Dermis blood vessel endothelial cell (primary cell): ENCODE measurements around the gene LHFPL6. TPM values are rescaled to one million over a fixed set of nuclear protein-coding genes. Genes with fewer than 3 reads are reported as not detected.

Experiments
- DNase-seq: peaks from one replicate; pipeline ENCODE4 v3.0.0; 2010
- total RNA-seq: library from RNA; depleted of rRNA; stranded (reverse); fragments of >200 nt; gene quantifications from 2 replicates; pipeline ENCODE4 v1.2.3, GENCODE V29; 2014

LHFPL6 gene
- total RNA-seq, 1 donor from 2014 or later: 62.8 TPM

DNA sequence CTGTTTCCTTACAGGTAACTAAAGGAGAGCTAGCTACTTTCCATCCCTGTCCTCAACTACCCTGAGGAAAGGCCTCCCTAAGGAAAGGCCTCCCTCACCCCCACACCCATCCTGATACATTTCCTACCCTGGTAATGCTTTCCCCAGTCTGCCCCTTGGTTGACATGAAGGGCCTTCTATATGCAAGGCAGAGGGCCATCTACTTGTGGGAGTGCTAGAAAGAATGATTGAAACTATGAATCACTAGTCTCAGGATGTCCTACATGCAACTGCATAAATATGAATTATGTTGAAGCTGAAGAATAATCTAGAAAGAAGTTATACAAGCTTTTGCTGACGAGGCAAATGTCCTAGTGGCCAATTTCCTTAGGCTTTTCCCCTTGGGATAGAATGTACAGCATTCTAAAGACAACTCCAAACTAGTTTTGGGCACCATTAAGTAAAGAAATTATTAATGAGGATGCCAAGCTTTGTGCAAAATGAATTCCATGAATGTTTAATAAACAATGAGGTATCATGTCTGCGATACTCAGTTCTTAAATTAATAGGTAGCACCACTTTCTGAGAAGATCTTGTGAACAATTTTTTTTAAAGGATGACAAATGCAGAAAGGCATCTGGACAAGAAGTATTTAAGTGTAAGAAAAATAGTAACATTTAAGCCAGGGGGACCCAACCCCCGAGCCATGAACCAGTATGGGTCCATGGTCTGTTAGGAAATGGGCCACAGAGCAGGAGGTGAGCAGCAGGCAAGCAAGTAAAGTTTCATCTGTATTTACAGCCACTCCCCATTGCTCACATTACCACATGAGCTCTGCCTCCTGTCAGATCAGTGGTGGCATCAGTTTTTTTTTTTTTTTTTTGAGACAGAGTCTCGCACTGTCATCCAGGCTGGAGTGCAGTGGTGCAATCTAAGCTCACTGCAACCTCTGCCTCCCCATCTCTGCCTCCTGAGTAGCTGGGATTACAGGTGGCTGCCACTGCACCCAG, 223.0 kb downstream of the LHFPL6 start:
- DNase-seq: no peak

DNA sequence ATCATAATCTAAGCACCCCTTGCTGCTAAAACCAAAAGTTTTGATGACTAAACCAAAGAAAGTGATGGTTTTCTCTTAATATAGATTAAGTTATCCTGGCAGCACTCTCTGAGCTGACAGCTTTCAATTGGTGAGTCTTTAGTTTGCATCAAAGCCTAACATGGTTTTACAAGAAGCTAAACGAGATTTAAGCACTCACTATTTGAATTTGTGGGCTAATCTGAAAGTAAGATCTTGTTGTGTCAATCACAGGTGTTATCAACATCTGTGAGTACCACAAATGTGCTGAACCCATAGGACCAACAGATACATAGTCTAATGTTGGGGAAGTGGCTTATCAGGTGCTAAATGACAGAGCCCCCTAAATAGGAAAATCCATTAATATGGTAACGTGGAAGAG, 223.9 kb downstream of the LHFPL6 start:
- DNase-seq: no peak

DNA sequence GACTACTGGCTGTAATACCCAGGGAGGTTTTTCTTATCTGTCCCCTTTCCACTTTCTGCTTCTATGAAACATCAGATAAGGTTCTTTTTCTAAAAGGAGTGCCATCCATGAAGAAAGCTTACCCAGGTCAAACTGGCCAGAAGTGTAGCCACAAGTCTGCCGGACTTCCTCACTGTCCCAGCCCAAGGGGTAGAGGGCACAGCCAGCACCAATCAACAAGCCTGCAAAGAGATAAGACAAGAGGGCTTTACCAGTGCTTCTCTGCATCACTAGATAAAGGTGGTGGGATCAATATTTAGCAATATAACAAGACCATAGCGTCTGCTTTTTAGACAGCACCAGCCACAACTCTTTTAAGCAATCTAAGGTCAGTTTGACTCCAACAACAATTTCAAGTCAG, 224.7 kb downstream of the LHFPL6 start:
- no peak for DNase-seq

DNA sequence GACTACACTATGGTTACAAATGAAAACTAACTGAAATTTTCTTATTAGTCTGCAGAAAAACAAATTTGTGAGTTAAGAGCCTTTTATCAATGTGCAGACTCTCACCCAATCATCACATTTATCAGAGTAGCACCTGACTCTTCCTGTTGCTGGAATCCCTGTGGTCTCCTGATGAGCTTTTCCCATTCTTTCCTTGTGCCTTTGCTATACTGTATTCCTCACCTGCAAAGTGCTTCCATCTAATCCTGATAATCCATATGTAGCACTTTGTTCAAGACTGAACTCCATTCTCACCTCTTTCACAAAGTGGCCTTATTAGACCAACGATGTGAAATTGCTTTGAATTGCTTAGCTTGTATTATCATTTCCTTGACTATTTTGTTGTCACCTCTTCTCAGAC, 225.3 kb downstream of the LHFPL6 start:
- no peak for DNase-seq

DNA sequence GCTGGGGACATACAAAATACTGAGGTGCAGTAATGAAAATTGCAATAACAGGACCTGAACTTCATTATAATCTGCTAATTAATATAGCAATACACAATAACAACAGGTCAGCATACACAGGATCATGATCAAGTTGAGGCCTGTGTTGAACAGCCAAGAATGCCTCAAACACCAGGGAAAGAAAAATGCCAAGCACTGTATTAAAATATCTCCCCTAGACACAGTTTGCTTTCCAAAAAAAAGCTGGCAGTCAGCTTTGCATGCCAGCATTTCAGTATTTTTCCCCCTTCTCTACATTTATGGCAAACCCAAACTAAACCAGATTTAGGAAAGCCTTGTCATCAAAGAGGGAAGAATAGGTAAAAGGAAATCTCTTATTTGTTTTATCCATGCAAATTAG, 226.9 kb downstream of the LHFPL6 start:
- DNase-seq: no peak

DNA sequence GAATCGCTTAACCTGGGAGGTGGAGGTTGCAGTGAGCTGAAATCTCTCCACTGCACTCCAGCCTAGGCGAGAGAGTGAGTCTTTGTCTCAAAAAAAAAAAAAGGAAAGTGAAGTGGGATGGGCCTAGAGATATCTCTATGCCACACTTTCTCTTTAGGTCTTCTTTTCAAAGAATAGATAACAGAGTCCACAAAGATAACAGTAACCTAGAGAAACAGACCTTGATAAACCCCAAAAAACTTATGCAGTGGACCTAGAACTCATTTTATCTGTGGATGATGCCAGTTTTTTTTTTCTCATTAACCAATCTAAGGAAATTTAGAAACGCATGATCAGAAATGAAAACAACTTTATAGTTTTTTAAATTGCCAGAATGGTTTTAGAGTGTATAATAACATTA, 227.4 kb downstream of the LHFPL6 start:
- DNase-seq: no peak

DNA sequence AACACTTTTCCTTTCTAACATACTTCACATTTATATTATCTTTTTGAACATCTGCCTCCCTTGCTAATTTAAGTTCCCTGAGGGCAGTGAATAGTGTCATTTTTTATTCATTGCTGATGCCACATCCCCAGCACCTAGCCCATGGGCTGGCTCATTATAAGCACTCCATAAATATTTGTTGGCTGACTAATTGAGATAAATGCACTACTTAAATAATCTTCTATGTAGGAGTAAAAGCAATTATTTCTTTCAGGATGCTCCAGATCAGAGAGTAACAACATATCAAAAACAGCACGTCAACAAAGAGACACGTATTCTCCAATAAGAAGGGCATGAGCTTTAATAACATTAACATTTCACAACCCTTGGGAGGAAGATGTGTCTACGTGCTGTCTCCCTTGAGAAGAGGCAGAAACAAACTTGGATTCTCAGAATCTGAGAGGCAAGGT, 228.2 kb downstream of the LHFPL6 start:
- no peak for DNase-seq

DNA sequence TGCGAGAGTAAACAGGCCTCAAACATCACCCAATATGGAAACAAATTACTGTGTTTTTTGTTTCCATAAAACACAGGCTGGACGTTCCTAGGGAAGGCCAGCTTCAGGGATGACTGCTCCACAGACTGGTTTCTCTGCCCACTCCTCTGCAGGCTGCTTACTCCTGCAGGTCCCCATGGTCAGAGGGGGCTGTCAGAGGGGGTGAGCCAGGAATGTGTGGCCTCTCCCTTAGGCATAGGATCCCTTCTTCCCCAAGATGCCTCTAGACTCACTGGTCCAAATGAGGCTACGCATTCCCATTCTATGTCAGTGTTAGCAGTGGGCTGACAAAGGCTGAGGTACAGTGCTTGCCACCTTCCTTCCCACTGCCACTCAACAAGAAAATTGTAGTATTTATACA, 229.8 kb downstream of the LHFPL6 start:
- DNase-seq: no peak

DNA sequence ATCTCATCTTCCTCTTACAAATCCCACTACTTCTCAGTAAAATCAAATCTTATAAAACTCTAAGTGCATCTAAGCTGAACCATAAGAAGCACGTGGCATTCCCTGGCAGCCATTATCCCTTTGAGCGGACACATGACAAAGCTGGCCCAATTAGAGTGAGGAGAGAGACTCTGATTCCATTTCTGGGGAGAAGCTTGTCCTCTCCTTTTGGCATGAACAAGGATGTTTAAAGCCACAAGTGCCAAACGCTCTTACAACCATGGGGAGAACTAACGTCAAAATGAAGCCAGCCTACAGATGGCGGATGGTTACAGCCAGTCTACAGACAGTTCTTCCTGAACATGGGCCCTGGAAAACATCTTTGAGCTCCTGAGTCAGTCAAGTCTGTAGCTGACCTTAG, 231.3 kb downstream of the LHFPL6 start:
- DNase-seq: no peak

DNA sequence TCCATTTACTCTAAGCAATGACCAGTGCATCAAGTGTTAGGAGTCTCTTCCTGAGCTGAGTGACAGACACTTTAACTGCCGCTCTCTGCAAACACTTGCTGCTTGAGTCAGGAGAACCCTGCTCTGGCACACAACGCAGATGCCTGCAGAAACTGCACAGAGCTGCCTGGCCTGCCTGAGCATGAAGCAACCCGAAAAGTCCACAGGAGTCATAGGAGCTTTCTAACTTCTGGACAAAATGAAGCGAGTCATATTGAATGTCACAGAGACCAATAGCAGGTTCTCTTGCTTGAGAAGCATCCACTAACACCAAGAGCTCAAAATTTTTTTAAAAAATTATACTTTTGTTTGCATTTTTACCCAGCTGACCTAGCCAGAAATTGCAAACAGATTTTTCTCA, 232.4 kb downstream of the LHFPL6 start:
- no peak for DNase-seq

DNA sequence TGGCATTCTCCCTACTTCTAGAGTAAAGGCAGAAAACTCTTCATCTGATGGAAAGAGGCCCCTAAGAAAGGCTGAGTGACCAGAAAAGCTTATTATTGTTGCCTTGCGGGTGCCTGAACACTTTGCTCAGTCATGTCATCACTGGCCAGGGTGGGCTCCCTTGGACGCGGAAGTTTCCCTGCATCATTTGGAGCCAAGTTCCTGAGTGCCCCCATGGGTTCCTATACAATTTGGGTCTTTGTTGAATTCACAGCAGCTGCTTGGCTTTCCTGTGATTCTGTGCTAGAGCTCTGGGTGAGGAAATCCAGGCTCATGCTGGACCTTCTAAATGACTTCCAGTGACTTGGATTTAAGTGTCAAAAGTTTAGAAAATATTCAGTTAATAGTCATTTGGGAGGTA, 232.9 kb downstream of the LHFPL6 start:
- no peak for DNase-seq

DNA sequence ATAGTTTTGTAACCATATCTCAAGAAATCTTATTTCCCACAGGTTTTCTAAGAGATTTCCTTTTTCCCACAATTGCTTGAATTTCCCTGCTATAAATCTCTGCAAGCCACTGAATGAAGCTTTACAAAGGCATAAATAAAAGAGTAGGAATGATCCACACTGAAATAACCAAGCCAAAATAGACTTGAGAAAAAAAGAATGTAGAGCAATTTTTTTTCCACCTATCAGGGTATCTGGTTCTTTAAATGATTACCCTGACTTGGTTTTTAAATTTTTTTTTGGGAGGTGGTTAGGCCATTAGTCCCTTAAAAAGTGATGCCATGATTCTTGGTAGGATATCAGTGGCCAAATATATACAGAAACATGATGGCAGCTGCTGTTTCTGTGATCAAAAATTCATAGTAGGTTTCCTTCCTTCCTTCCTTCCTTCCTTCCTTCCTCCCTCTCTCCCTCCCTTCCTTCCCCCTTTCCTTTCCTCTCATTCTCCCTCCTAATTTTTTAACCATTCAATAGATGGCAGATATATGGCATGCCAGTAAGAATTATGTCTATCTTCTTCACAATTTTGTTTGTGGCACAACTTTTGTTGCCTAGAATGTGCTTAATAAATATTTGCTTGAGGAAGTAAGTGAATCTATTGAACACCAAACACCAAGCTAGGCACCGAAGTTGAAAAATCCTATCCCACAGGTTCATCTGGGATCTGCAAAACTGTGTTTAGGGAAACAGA, 233.7 kb downstream of the LHFPL6 start:
- no peak for DNase-seq

DNA sequence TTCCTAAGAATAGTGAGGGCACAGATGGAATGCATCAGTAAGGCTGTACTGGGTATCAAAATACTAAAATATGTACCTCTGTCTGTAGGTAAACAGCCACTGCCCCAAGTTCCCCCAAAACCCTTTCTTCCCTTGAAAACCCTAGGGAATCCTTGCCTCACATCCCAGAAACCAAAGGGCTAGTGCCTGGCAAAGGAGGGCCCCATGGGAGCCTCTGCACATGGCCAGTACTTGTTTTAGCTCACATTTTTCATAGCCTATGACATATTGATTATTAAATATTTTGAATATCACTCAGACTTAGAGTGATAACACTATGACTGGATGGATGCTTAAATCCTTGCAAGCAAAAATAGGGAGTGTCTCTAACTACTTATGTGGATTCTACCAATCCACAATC, 237.1 kb downstream of the LHFPL6 start:
- no peak for DNase-seq

DNA sequence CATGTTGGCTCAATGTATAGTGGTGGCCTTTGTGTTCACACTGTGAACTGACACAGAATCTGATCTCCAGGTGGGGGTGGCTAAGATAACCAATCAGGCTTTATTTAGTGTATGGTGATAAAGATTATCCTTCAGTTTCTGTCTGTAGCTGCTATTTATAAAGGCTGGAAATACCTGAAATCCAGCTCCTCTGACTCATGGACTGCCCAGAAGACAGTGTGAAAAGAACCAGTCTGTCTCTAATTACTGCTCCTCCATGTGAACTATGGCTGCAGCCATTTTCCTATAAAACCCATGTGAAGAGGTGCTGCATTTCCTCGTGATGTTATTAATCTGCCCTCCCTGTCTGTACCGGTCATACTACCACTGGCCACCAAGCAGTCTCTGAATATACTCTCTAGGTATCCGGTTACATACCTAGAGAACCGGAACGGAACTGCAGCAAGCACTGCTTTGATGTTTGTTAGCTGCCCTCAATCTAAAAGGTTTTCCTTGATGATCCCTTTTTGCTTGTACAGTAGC, 238.0 kb downstream of the LHFPL6 start:
- peak; percentile 1 for DNase-seq

DNA sequence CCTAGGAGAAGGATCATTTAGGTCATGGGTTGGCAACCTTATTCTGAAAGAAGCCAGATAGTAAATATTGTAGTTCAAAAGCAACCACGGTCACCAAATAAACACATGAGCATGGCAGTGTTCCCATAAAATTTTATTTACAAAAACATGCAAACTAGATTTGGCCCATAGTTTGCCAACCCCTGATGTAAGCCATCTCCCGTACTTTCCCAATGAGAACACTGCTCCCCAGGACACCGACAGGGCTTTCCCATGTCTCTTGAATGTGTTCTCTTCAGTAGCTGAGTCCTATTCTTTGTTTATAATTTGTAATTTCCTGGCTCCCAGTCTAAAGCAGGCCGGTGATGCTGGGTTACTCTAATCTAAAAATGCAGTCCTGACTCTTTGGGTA, 239.6 kb downstream of the LHFPL6 start:
- DNase-seq: no peak

DNA sequence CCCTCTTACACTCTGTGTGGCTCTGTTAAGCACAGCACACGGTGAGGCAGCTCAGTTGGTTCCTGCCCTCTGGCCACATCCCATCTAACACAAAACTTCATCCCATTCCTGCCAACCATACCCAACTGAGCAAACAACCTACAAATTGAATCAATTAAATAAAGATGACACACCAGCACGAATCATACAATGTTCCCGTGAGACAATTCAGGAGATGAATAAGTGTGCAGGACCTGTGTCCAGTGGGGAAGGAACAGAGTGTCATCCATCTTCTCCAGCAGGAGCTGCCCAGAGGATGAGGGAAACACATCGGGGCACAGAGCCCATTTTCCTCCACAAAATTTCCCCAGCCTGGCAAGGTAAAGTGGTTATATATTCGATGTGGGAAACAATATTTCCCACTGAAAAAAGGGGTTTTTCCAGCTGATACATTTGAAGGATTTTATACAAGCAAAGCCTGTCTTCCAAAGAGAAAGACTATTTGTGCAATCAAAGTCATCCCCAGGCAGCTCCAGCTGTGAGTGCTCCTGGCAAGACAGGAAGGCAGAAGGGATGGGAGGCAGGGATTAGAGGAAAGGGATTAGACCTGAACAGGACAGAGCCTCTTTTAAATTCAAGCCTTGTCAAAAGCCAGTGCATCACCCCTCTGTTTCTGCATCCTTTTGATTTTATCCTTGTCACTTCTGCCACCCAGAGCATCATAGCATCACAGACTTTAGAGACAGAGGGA, 240.2 kb downstream of the LHFPL6 start:
- DNase-seq: no peak

DNA sequence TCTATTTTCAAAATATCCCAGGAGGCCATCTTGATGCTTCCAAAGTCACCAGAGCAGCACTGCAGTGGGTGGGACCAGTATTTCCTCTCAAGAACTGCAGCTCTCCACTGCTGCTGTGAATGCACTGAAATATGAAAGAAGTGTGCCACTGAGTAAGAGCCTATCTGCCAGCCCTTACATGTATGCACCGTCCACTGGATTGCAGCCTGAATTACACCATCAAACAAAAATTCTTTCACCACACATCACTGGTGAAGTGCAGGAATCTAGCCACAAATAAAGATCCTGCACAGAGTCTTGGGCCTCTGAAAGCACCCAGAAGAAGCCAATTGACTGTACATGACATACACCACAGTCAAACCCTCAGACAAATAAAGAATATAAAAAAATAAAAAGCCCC, 249.0 kb downstream of the LHFPL6 start:
- DNase-seq: no peak

DNA sequence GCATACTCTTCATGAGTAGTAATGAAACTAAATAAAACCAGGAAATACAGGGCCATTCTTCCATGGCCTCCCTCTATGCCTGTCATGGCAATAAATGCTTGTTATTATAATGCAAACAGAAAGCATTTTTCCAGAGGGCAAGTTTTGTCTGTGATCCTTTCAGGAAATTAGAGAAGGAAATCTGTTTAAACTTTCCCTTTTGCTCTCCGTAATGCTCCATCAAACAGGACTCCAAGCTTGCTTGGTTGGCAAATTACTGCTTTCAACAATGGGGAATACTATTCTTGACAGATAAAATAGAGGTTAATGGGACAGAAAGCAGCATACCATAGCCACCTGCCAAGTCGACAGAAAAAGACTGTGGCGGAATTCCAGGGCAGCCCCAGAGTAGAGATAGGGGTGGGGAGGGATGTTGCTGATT, 252.5 kb downstream of the LHFPL6 start:
- peak; percentile 18 for DNase-seq

DNA sequence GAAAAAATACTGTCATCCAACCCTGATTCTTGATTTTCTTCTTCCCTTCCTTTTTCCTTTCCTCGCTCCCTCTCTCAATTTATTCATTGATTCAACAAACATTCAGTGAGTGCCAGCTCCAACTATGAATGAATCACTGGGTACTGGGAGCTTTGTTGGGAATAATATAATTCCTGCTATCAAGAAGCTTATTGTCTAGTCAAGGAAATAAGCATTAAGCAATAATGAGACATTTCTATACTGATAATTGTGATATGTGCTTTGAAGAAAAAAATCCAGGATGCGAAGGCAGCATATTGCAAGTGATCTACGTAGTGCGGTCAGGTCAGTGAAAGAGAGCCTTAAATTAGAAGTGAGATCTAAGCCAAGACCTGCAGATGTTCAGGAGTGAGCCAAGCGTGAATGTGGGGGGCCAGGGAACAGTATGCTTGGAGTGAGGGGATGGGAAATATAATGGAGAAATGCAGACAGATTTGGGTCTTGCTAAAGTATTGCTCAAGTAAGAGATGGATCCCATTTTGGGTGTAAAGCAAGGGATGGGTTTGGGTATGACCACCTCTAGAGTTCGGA, 253.5 kb downstream of the LHFPL6 start:
- no peak for DNase-seq

DNA sequence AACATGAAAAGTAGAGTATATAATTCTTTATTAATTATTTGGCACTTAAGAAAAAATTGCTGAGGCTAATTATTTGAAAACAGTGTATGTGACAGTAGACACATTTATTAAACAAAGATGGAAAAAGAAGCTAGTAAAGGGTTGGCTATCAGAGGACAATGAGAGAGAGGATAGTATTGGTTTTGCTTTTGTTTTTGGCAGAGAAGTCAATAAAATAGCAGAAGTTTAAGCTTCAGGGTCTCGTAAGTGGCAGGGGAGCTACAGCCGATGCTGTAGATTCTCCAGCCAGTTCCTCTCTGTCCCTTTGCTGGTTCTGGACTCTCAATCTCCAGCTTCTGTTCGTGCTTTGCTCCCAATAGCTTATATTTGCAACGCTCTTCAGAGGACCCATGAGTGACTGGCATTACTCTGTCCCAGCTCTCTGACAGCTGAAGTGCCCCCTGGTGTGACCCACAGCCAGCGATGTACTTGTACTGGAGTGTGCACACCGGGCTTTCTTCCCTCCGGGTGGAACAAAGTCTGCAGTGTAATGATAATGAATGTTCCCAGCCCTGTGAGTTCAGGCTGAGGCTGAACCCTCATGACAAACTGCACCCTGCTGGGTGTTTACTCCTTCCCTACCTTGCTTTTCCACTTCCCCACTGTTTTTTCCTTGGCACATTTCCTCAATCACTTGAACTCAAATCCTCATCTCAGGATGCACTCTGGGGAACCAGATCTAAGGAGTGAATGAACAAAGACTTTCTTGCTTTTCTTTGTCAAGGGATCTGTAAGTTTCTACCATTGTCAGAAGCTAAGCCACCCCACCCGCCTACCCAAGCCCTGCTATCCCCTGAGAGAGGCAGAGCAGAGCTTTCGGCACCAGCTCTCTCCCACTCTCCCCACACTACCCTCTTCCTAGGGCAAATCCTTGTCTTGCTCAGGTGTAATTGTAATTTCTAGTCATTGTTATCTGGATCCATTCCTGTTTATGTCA, 254.8 kb downstream of the LHFPL6 start:
- no peak for DNase-seq

DNA sequence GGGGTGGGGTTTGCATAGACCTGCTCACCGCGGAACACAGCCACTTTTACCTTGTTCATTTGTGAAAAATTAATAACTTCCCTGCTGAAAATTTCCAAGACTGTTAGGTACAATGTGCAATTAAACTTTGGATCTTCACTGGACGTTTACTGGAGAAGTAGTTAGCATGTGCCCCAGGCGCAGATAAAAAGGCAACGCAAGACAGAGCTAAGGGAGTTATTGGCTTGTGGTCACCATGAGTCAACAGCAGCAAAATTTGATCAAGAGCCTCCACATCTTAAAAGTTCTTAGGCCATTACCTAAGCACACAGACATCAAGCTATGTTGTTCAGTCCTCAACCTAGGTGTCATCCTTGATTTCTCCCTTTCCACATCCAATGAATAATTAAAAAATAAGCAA, 257.0 kb downstream of the LHFPL6 start:
- no peak for DNase-seq
